C4-2B (cell line): ENCODE measurements around the gene SEMA3A.

Experiments used
- CTCF ChIP-seq: fragments of 450-650 bp; conservative IDR thresholded peaks from 2 replicates; pipeline ENCODE4 v1.5.1; 2017; ENCODE audit warnings: mild to moderate bottlenecking
- ZFX ChIP-seq: fragments of 450-650 bp; IDR thresholded peaks from 2 replicates; pipeline ENCODE4 v1.6.1; 2017

- TF ChIP-seq CTCF (no peak), ZFX (no peak)
Measured at GRCh38 chr7:84021292-84021908, 173.2 kb downstream of the SEMA3A start.
